CD14-positive monocyte (primary cell): ENCODE results near the gene DMWD. TPM values are rescaled to one million over a fixed set of nuclear protein-coding genes. Genes with fewer than 3 reads are reported as not detected.

Experiments
- DNase-seq, 3 donors: peaks; one replicate each; pipeline ENCODE4 v3.0.0-alpha.2; 2011 to 2022
- H2AFZ ChIP-seq: 2 replicates; pipeline ENCODE4 v1.6.0; 2012; ENCODE audit warnings: mild to moderate bottlenecking, low read depth, low read length, inconsistent platforms; ENCODE audit not compliant: insufficient read depth, poor library complexity, severe bottlenecking
- H3K27ac ChIP-seq, 2 donors: 1 replicate in 1 of 2; 2 replicates in 1 of 2; pipeline ENCODE4 v1.5.1; 2012 to 2013; ENCODE audit warnings: low read length in 2 of 2, control low read depth in 1 of 2, inconsistent platforms in 1 of 2, low read depth in 1 of 2, mild to moderate bottlenecking in 1 of 2
- H3K27me3 ChIP-seq, 2 donors: one replicate each; pipeline versions ENCODE4 v1.6.0 to v1.6.1; 2011 to 2013; ENCODE audit warnings: low read length in 2 of 2; ENCODE audit not compliant: control insufficient read depth in 2 of 2, insufficient read depth in 2 of 2
- H3K36me3 ChIP-seq, 2 donors: replicated peaks in 1 of 2; 1 replicate in 1 of 2; 2 replicates in 1 of 2; pipeline versions ENCODE4 v1.5.1 to v1.6.1; 2012 to 2013; ENCODE audit warnings: low read length in 2 of 2, control low read depth in 1 of 2, inconsistent platforms in 1 of 2, mild to moderate bottlenecking in 1 of 2; ENCODE audit not compliant: insufficient read depth in 2 of 2, control insufficient read depth in 1 of 2
- H3K4me1 ChIP-seq, 2 donors: 1 replicate in 1 of 2; 2 replicates in 1 of 2; pipeline versions ENCODE4 v1.5.1 to v1.6.1; 2012 to 2013; ENCODE audit warnings: low read length in 2 of 2, control low read depth in 1 of 2, inconsistent platforms in 1 of 2, mild to moderate bottlenecking in 1 of 2, moderate library complexity in 1 of 2; ENCODE audit not compliant: insufficient read depth in 2 of 2, control insufficient read depth in 1 of 2
- H3K4me2 ChIP-seq: replicated peaks from 2 replicates; pipeline ENCODE3; 2012; ENCODE audit warnings: low read length, moderate library complexity, mild to moderate bottlenecking; ENCODE audit not compliant: poor library complexity, severe bottlenecking; ENCODE audit errors: extremely low read depth
- H3K4me3 ChIP-seq, 3 experiments: fragments of 200-600 bp in 1 of 3; sonication (generic) in 1 of 3; replicated peaks in 1 of 3; 1 replicate in 2 of 3; 2 replicates in 1 of 3; pipeline ENCODE4 v1.5.1; 2011 to 2013; ENCODE audit warnings: low read length in 3 of 3, mild to moderate bottlenecking in 3 of 3, control low read depth in 2 of 3, low read depth in 2 of 3, inconsistent platforms in 1 of 3, moderate library complexity in 1 of 3
- H3K79me2 ChIP-seq: 2 replicates; pipeline ENCODE4 v1.6.0; 2012; ENCODE audit warnings: mild to moderate bottlenecking, control low read depth, inconsistent platforms, low read length, moderate library complexity; ENCODE audit not compliant: insufficient read depth
- H3K9ac ChIP-seq: 2 replicates; pipeline ENCODE4 v1.6.0; 2017; ENCODE audit warnings: low read length, mild to moderate bottlenecking; ENCODE audit not compliant: insufficient read depth, poor library complexity, severe bottlenecking
- H3K9me3 ChIP-seq, 2 donors: replicated peaks in 1 of 2; 1 replicate in 1 of 2; 2 replicates in 1 of 2; pipeline versions ENCODE4 v1.5.1 to v1.6.1; 2012 to 2013; ENCODE audit warnings: low read length in 2 of 2, control low read depth in 1 of 2; ENCODE audit not compliant: control insufficient read depth in 1 of 2, insufficient read depth in 1 of 2
- H4K20me1 ChIP-seq: 2 replicates; pipeline ENCODE4 v1.6.0; 2012; ENCODE audit warnings: mild to moderate bottlenecking, low read length, control low read depth, moderate library complexity; ENCODE audit not compliant: insufficient read depth
- H3K27ac Mint-ChIP-seq, 7 donors: one replicate each; pipeline ENCODE4 v1.8.0; 2020; ENCODE audit warnings: mild to moderate bottlenecking in 7 of 7, mixed read lengths in 7 of 7, moderate library complexity in 6 of 7, inconsistent platforms in 2 of 7
- H3K27me3 Mint-ChIP-seq, 3 donors: one replicate each; pipeline ENCODE4 v1.8.0; 2021 to 2022; ENCODE audit warnings: low read depth in 3 of 3, mild to moderate bottlenecking in 3 of 3, mixed read lengths in 3 of 3, moderate library complexity in 3 of 3, inconsistent platforms in 1 of 3
- H3K36me3 Mint-ChIP-seq, 2 donors: one replicate each; pipeline ENCODE4 v1.8.0; 2020; ENCODE audit warnings: mixed read lengths in 2 of 2, inconsistent platforms in 1 of 2, mild to moderate bottlenecking in 1 of 2
- H3K4me1 Mint-ChIP-seq: one replicate; pipeline ENCODE4 v1.8.0; 2020; ENCODE audit warnings: mild to moderate bottlenecking, mixed read lengths
- H3K4me3 Mint-ChIP-seq, 2 donors: one replicate each; pipeline ENCODE4 v1.8.0; 2020; ENCODE audit warnings: mild to moderate bottlenecking in 2 of 2, mixed read lengths in 2 of 2, moderate library complexity in 1 of 2
- H3K9me3 Mint-ChIP-seq, 7 donors: one replicate each; pipeline ENCODE4 v1.8.0; 2020 to 2022; ENCODE audit warnings: mixed read lengths in 7 of 7, mild to moderate bottlenecking in 6 of 7, moderate library complexity in 6 of 7, inconsistent platforms in 2 of 7
- CTCF ChIP-seq: fragments of 200-600 bp; IDR thresholded peaks from one replicate; pipeline ENCODE4 v1.8.0; 2022; ENCODE audit warnings: antibody characterized with exemption, mild to moderate bottlenecking
- whole genome bisulfite sequencing: methylation state at CpG from one replicate; pipeline ENCODE4 v1.1.5; 2013; ENCODE audit warnings: missing lambda C conversion rate; ENCODE audit not compliant: insufficient coverage; 5-methylcytosine and 5-hydroxymethylcytosine counted together
- intact Hi-C, 2 donors: fragments of 100-400 bp; cut with micrococcal nuclease; formaldehyde crosslinking; loops; one replicate each; pipeline versions ENCODE4 v1.15.0 to v1.15.1; 2023
- polyA plus RNA-seq, 3 donors: library from polyadenylated mRNA; depleted of rRNA in 1 of 3; unstranded in 2 of 3; stranded (reverse) in 1 of 3; fragments of 300-500 nt in 2 of 3; fragments of >200 nt in 1 of 3; fragmentation: Illumina TruSeq in 2 of 3; gene quantifications; 1 replicate in 2 of 3; 2 replicates in 1 of 3; pipeline ENCODE4 v1.2.3, GENCODE V29; 2012 to 2021

The DMWD gene
- polyA plus RNA-seq, 3 donors: 1.5 to 3.4 (median 2.4) TPM

GRCh38 chr19:45821103-45821521, 28.5 kb upstream of the DMWD start:
- intact Hi-C loops: no loop called here
- no peak for TF ChIP-seq CTCF
- Histone ChIP-seq H3K4me1 (peaks cover 2 to 3% of the 10 kb centered on the region in 2 donors), H3K4me2 (no peak overlapping the region), H3K9me3 (no peaks in the 10 kb centered on the region), H3K4me3 (no peak overlapping the region), H3K27ac (no peak overlapping the region), H2AFZ (no peak overlapping the region), H3K27me3 (peaks cover 2 to 9% of the 10 kb centered on the region in 2 donors), H3K9ac (no peak overlapping the region), H3K36me3 (peaks cover 65 to 72% of the 10 kb centered on the region in 2 donors), H4K20me1 (peaks cover 47% of the 10 kb centered on the region), H3K79me2 (no peaks in the 10 kb centered on the region)
- Mint-ChIP-seq H3K4me1 (no peaks in the 10 kb centered on the region), H3K36me3 (peaks cover 56 to 73% of the 10 kb centered on the region in 2 donors), H3K27ac (peak overlapping the region in 1 of 7 donors; percentile 44), H3K27me3 (peaks cover 3 to 13% (median 5%) of the 10 kb centered on the region in 3 donors), H3K9me3 (no peaks in the 10 kb centered on the region), H3K4me3 (no peak overlapping the region)
- no peak for DNase-seq
- WGBS: 91% methylated on average over 7 of the region's 8 CpGs

GRCh38 chr19:45820413-45821102, 27.9 kb upstream of the DMWD start:
- Mint-ChIP-seq H3K27ac (peak overlapping the region in 2 of 7 donors; percentile 21 to 42), H3K27me3 (peaks cover 8 to 19% (median 11%) of the 10 kb centered on the region in 3 donors), H3K4me1 (peaks cover 4% of the 10 kb centered on the region), H3K9me3 (peaks cover 0 to 5% (median 0%) of the 10 kb centered on the region in 7 donors), H3K4me3 (no peak overlapping the region), H3K36me3 (peaks cover 50 to 68% of the 10 kb centered on the region in 2 donors)
- Histone ChIP-seq H3K4me2 (no peak overlapping the region), H3K9me3 (no peaks in the 10 kb centered on the region), H3K27me3 (peaks cover 6 to 14% of the 10 kb centered on the region in 2 donors), H3K4me3 (no peak overlapping the region), H3K9ac (no peak overlapping the region), H3K4me1 (peaks cover 7 to 8% of the 10 kb centered on the region in 2 donors), H2AFZ (no peak overlapping the region), H3K79me2 (no peaks in the 10 kb centered on the region), H3K36me3 (peaks cover 59 to 66% of the 10 kb centered on the region in 2 donors), H4K20me1 (peaks cover 52% of the 10 kb centered on the region), H3K27ac (no peak overlapping the region)
- 91% methylated on average over 16 of the region's 20 CpGs for WGBS
- intact Hi-C loops: no loop called here
- TF ChIP-seq CTCF: no peak
- DNase-seq: no peak
